ENCODE measurements around the gene TEAD1. TPM values are rescaled to one million over a fixed set of nuclear protein-coding genes. Genes with fewer than 3 reads are reported as not detected.

Gene TEAD1
- total and polyA plus RNA-seq, 2 donors (not counting 1 experiment from before 2014, with no cell fraction given), result 88.6 to 121 TPM

- Histone ChIP-seq H3K27me3 (ENCODE audit: control insufficient read depth, insufficient read depth, low read length) (no peaks in the 10 kb centered on the region), H3K4me3 (replicated peaks in 1 of 4; ENCODE audit: control extremely low read depth in 1 of 4, insufficient read depth in 1 of 4, low read depth in 3 of 4, low read length in 4 of 4) (no peak overlapping the region), H3K79me2 (ENCODE audit: control insufficient read depth, insufficient read depth, low read length) (peaks cover 89% of the 10 kb centered on the region), H2AFZ (ENCODE audit: low read length) (no peak overlapping the region), H3K36me3 (ENCODE audit: control insufficient read depth, insufficient read depth, low read length) (no peaks in the 10 kb centered on the region), H3K27ac (ENCODE audit: insufficient read depth, low read length) (no peak overlapping the region), H3K9ac (ENCODE audit: insufficient read depth, low read length) (no peak overlapping the region), H3K9me3 (ENCODE audit: control insufficient read depth, insufficient read depth, low read depth, low read length) (no peaks in the 10 kb centered on the region), H3K4me1 (ENCODE audit: control insufficient read depth, extremely low read depth, insufficient read depth, low read length) (peaks cover 8% of the 10 kb centered on the region), H3K4me2 (ENCODE audit: extremely low read depth, insufficient read depth, low read length) (no peak overlapping the region), H4K20me1 (ENCODE audit: control insufficient read depth, extremely low read depth, insufficient read depth, low read length) (no peaks in the 10 kb centered on the region)
- no peak for DNase-seq (ENCODE audit: low read depth in 2 of 2)
- no peak for TF ChIP-seq CTCF (conservative IDR thresholded peaks at IDR 0.05 in 1 of 2, IDR thresholded peaks at IDR 0.05 in 1 of 2; ENCODE audit: low read depth in 1 of 2, low read length in 2 of 2)
- TF ChIP-seq EZH2 (IDR thresholded peaks at IDR 0.05; ENCODE audit: low read length, missing control alignments), result no peak
Observed at GRCh38 chr11:12857572-12857971, 183.4 kb downstream of the TEAD1 start.

GRCh38 chr11:12859872-12860657, 185.8 kb downstream of the TEAD1 start:
- Histone ChIP-seq H3K79me2 (ENCODE audit: control insufficient read depth, insufficient read depth, low read length) (peaks cover 73% of the 10 kb centered on the region), H3K4me1 (ENCODE audit: control insufficient read depth, extremely low read depth, insufficient read depth, low read length) (peaks cover 13% of the 10 kb centered on the region), H3K4me3 (replicated peaks in 1 of 4; ENCODE audit: control extremely low read depth in 1 of 4, insufficient read depth in 1 of 4, low read depth in 3 of 4, low read length in 4 of 4) (no peak overlapping the region), H3K27me3 (ENCODE audit: control insufficient read depth, insufficient read depth, low read length) (no peaks in the 10 kb centered on the region), H3K9ac (ENCODE audit: insufficient read depth, low read length) (no peak overlapping the region), H2AFZ (ENCODE audit: low read length) (no peak overlapping the region), H4K20me1 (ENCODE audit: control insufficient read depth, extremely low read depth, insufficient read depth, low read length) (no peaks in the 10 kb centered on the region), H3K9me3 (ENCODE audit: control insufficient read depth, insufficient read depth, low read depth, low read length) (no peaks in the 10 kb centered on the region), H3K36me3 (ENCODE audit: control insufficient read depth, insufficient read depth, low read length) (no peaks in the 10 kb centered on the region), H3K4me2 (ENCODE audit: extremely low read depth, insufficient read depth, low read length) (no peak overlapping the region), H3K27ac (ENCODE audit: insufficient read depth, low read length) (no peak overlapping the region)
- DNase-seq (ENCODE audit: low read depth in 2 of 2), result no peak
- TF ChIP-seq EZH2 (IDR thresholded peaks at IDR 0.05; ENCODE audit: low read length, missing control alignments) (no peak), CTCF (conservative IDR thresholded peaks at IDR 0.05 in 1 of 2, IDR thresholded peaks at IDR 0.05 in 1 of 2; ENCODE audit: low read depth in 1 of 2, low read length in 2 of 2) (no peak)

- Histone ChIP-seq H3K9me3 (ENCODE audit: control insufficient read depth, insufficient read depth, low read depth, low read length) (no peaks in the 10 kb centered on the region), H3K36me3 (ENCODE audit: control insufficient read depth, insufficient read depth, low read length) (no peaks in the 10 kb centered on the region), H3K27me3 (ENCODE audit: control insufficient read depth, insufficient read depth, low read length) (no peaks in the 10 kb centered on the region), H3K4me3 (replicated peaks in 1 of 4; ENCODE audit: control extremely low read depth in 1 of 4, insufficient read depth in 1 of 4, low read depth in 3 of 4, low read length in 4 of 4) (no peak overlapping the region), H3K4me2 (ENCODE audit: extremely low read depth, insufficient read depth, low read length) (no peak overlapping the region), H3K27ac (ENCODE audit: insufficient read depth, low read length) (peak overlapping the region; percentile 26), H4K20me1 (ENCODE audit: control insufficient read depth, extremely low read depth, insufficient read depth, low read length) (no peaks in the 10 kb centered on the region), H3K4me1 (ENCODE audit: control insufficient read depth, extremely low read depth, insufficient read depth, low read length) (peaks cover 14% of the 10 kb centered on the region), H2AFZ (ENCODE audit: low read length) (no peak overlapping the region), H3K79me2 (ENCODE audit: control insufficient read depth, insufficient read depth, low read length) (peaks cover 68% of the 10 kb centered on the region), H3K9ac (ENCODE audit: insufficient read depth, low read length) (no peak overlapping the region)
- no peak for TF ChIP-seq EZH2 (IDR thresholded peaks at IDR 0.05; ENCODE audit: low read length, missing control alignments)
- TF ChIP-seq CTCF (conservative IDR thresholded peaks at IDR 0.05 in 1 of 2, IDR thresholded peaks at IDR 0.05 in 1 of 2; ENCODE audit: low read depth in 1 of 2, low read length in 2 of 2), result no peak
- DNase-seq (ENCODE audit: low read depth in 2 of 2), result peak in 1 of 2 donors; percentile 71
Observed at GRCh38 chr11:12860827-12861226, 186.6 kb downstream of the TEAD1 start.

All from fibroblast of lung (primary cell).